Tibial artery (tissue), 4 donors: ENCODE measurements around the gene PRSS33.

ENCODE experiments used
- DNase-seq, 2 donors: peaks; one replicate each; pipeline ENCODE4 v3.0.0-alpha.2; 2019
- H3K27ac ChIP-seq, 2 donors: fragments of 200-600 bp; sonication (generic) in 1 of 2; 1 replicate in 1 of 2; 2 replicates in 1 of 2; pipeline ENCODE4 v1.5.1; 2018 to 2019; ENCODE audit warnings: mild to moderate bottlenecking in 1 of 2
- H3K27me3 ChIP-seq, 2 donors: fragments of 200-600 bp; sonication (generic) in 1 of 2; one replicate each; pipeline versions ENCODE4 v1.5.1 to v1.6.0; 2016 to 2019
- H3K36me3 ChIP-seq, 3 donors: fragments of 200-600 bp; sonication (generic) in 2 of 3; one replicate each; pipeline ENCODE4 v1.5.1; 2016 to 2019; ENCODE audit warnings: mild to moderate bottlenecking in 2 of 3
- H3K4me1 ChIP-seq, 4 donors: fragments of 200-600 bp; sonication (generic) in 2 of 4; 1 replicate in 3 of 4; 2 replicates in 1 of 4; pipeline ENCODE4 v1.5.1; 2016 to 2019
- H3K4me3 ChIP-seq, 2 donors: fragments of 200-600 bp; sonication (generic) in 1 of 2; 1 replicate in 1 of 2; 2 replicates in 1 of 2; pipeline ENCODE4 v1.5.1; 2018 to 2019; ENCODE audit warnings: mild to moderate bottlenecking in 2 of 2
- H3K9me3 ChIP-seq, 3 donors: fragments of 200-600 bp; sonication (generic) in 1 of 3; one replicate each; pipeline ENCODE4 v1.5.1; 2016 to 2019
- CTCF ChIP-seq, 2 experiments: fragments of 200-600 bp in 1 of 2; fragments of 450-650 bp in 1 of 2; IDR thresholded peaks; one replicate each; pipeline ENCODE4 v1.5.1; 2017 to 2019; ENCODE audit warnings: antibody characterized with exemption in 2 of 2, mild to moderate bottlenecking in 1 of 2, moderate library complexity in 1 of 2
- intact Hi-C: fragments of 100-400 bp; cut with DNase I; formaldehyde crosslinking; loops from one replicate; pipeline ENCODE4 v1.15.0; 2023; ENCODE audit warnings: low total_unique reads

PRSS33 gene

GRCh38 chr16:2775131-2775716 lies 12.1 kb downstream of the PRSS33 start:
- TF ChIP-seq CTCF (IDR thresholded peaks at IDR 0.05), result no peak
- H3K36me3 ChIP-seq, result peaks cover 20 to 52% (median 38%) of the 10 kb centered on the region in 3 donors
- no peak for DNase-seq
- intact Hi-C loops, result no loop called here
- H3K4me3 ChIP-seq, result peak overlapping the region in 1 of 2 donors; percentile 83
- no peaks in the 10 kb centered on the region for H3K27me3 ChIP-seq
- peaks cover 0 to 35% (median 27%) of the 10 kb centered on the region in 4 donors for H3K4me1 ChIP-seq
- no peak overlapping the region for H3K27ac ChIP-seq
- no peaks in the 10 kb centered on the region for H3K9me3 ChIP-seq

DNA sequence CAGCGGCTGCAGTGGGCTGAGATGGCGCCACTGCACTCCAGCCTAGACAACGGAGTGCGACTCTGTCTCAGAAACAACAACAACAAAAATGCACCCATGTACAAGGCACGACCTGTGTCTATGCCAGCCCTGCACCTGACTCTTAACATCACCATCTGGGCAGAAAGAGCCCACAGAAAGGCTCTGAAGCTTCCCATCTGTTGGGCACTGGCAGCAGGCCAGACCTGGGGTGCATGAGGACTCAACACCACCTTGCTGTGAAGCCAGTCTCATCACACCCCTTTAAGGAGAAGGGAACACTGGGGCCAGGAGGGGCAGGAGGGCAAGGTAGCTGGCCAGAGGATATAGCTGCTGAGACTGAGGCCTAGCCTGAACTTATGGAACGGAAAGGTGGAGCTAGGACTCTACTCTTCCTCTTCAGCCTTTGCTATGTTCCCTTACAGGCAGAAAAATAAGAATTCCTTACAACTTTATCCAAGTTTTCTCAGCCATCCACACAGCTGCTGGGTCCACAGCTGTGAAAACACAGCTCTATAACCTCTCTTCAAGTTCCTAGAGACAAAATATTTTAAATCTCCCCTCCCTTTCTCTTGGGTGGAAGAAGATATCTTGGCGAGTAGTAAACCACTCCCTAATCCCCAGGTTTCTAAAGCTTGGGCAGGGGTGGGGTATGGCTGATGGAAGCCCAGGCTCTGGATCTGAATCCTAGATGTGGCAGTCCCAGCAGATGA lies 13.0 kb downstream of the PRSS33 start:
- Histone ChIP-seq H3K4me3 (no peak overlapping the region), H3K9me3 (no peaks in the 10 kb centered on the region), H3K27ac (no peak overlapping the region), H3K4me1 (peaks cover 0 to 35% (median 29%) of the 10 kb centered on the region in 4 donors), H3K27me3 (no peaks in the 10 kb centered on the region), H3K36me3 (peaks cover 29 to 61% (median 47%) of the 10 kb centered on the region in 3 donors)
- no peak for DNase-seq
- intact Hi-C loops, result no loop called here
- TF ChIP-seq CTCF (IDR thresholded peaks at IDR 0.05), result no peak

DNA sequence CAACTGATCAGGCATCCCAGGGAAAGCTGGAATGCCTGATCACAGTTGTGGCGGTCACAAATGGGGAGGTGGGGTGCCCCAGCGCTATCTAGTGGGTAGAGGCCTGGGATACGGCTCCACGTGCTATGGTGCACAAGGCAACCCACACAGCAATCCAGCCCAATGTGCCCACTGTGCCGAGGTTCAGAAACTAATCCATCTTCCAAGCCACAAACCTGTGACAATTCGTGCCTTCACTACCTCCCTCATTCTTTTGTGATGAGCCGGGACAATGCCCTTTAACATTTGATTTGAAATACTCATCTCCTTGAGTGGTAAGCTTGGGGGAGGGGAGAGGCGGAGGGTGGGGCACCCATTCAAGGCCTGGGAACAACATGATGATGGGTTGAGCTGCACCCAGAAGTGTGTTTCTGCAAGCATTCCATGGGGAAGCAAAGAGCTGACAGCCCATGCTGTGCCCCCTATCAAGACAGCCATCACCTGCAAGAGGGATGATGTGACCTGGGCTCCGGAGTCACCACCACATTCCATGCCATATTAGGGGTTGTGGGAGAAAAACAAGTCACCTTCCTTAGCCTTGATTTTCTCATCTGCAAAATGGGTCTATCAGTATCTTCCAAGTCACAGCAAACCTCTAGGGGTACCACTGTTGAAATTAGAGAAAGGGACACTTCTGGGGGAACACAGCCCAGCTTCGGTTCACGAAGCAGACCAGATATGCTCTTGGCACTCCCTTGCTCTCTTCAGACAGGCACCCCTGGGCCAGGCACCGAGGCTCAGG lies 14.0 kb downstream of the PRSS33 start:
- H3K27ac ChIP-seq, result no peak overlapping the region
- intact Hi-C loops, result no loop called here
- no peak overlapping the region for H3K4me3 ChIP-seq
- no peak for DNase-seq
- H3K9me3 ChIP-seq, result no peaks in the 10 kb centered on the region
- peaks cover 0 to 36% (median 27%) of the 10 kb centered on the region in 4 donors for H3K4me1 ChIP-seq
- no peak for TF ChIP-seq CTCF (IDR thresholded peaks at IDR 0.05)
- H3K36me3 ChIP-seq, result peaks cover 38 to 71% (median 57%) of the 10 kb centered on the region in 3 donors
- H3K27me3 ChIP-seq, result no peaks in the 10 kb centered on the region

DNA sequence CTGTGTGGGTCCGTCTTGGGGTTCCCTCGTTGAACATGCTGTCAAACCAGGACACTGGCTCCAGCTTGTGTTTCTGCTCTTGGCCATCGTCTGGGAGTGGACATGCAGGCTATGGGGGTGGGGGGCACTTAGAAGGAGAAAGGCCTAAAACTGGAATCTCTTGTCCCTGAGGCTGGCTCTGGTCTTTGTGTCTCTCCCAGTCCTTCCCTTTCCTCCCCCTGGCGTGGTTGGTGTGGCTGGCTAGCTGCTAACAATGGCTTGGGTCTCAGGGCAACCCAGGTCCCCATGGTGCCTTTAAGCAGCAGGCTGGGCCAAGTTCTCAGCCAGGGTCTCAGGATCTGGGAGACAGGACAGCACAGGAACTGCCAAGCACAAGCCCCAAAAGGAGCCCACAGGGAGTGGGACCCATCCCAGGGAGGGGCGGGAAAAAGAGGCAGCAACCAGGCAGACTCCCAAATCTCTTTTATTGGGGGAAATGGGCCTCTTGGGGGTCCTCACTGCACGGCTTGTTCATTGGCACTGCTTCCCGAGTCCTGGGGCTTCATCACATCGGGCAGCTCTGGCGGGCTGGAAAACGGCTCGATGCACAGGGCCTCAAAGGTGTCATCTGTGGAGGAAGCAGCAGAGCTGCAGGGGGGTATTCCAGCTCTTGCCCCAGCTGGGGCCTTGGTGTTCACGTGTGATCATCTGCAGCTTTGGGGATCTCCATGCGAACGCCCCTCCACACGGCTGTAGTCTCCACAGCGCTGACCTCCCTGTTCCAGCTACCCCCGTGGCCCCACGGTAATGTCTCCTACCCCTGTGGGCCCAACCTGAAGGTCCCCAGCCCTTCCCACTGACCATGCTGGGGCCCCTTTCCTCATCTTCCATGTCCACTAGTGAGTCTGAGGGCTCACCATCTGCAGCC lies 15.6 kb downstream of the PRSS33 start:
- Histone ChIP-seq H3K27ac (no peak overlapping the region), H3K9me3 (no peaks in the 10 kb centered on the region), H3K4me1 (peaks cover 0 to 38% (median 23%) of the 10 kb centered on the region in 4 donors), H3K36me3 (peaks cover 54 to 87% (median 73%) of the 10 kb centered on the region in 3 donors), H3K27me3 (no peaks in the 10 kb centered on the region), H3K4me3 (no peak overlapping the region)
- intact Hi-C loops, result no loop called here
- DNase-seq, result no peak
- TF ChIP-seq CTCF (IDR thresholded peaks at IDR 0.05), result no peak
